GM19043 (cell line): ENCODE measurements around the gene WDR70.
"Not testable (repeated sequence)": the region's sequence is repeated elsewhere in the genome, so short reads cannot be mapped to it uniquely, and the experiment has no call there.

Experiments used
- ATAC-seq: cut with Tn5 transposase; IDR thresholded peaks from one replicate; pipeline ENCODE4 v1.9.1; 2021; ENCODE audit warnings: low read depth; ENCODE audit not compliant: unreplicated experiment

WDR70 gene

DNA sequence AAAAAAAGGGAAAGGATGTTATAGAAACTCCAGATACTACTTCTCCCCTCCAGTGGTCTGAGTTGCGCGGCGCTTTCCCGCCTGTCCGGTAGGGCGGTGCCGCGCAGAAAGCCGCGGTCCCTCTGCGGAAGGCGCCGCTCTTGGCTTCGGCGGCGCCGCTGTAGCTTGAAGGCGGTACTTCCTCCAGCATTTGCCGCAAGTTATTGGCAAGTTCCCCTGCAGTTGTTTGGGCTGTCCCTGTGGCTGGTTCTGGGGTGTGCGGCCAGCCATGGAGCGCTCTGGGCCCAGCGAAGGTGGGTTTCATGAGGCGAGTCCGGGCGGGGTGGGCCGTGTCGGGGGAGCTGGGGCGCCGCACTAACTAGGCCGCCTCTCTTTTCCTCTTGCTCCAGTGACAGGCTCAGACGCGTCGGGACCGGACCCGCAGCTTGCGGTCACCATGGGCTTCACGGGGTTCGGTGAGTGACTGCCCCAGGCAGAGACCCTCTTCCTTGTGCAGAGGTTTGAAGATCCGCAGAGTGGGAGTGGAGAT, at the start of gene WDR70:
Gene WDR70, plus strand, starts transcription at position 219 of the 529 bp plus-strand sequence. Its CDS starts 50 bp downstream, at position 269.
- peak; percentile 99 for ATAC-seq

DNA sequence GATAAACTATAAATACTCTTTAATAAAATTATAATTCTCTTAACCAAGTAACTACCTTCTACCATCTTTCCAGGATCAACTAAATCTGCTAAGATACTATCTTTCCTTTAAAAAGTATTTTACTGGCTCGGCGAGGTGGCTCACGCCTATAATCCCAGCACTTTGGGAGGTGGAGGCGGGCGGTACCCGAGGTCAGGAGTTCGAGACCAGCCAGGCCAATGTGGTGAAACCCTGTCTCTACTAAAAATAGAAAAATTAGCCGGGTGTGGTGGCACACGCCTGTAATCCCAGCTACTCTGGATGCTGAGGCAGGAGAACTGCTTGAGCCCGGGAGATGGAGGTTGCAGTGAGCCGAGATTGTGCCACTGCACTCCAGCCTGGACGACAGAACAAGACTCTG, 44.4 kb upstream of the WDR70 start:
- ATAC-seq: not testable (repeated sequence)

DNA sequence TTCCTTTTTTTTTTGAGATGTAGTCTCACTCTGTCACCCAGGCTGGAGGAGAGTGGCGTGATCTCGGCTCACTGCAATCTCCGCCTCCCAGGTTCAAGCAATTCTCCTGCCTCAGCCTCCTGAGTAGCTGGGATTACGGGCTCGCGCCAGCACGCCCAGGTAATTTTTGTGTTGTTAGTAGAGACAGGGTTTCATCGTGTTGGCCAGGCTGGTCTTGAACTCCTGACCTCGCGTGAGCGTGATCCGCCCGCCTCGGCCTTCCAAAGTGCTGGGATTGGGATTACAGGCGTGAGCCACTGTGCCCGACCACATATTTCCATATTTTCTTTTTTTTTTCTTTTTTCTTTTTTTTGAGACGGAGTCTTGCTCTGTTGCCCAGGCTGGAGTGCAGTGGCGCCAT, 36.4 kb upstream of the WDR70 start:
- not testable (repeated sequence) for ATAC-seq

DNA sequence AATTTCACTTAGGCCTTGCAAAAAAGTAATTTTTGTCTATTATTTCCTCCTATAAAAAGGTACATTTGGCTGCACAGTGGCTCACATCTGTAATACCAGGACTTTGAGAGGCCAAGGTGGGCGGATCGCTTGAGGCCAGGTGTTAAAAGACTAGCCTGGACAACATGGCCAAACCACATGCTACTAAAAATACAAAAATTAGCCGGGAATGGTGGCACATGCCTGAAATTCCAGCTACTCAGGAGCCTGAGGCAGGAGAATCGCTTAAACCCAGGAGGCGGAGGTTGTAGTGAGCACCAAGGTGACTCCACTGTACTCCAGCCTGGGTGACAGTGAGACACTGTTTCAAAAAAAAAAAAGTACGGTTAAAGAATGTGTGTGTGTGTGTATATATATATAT, 24.0 kb upstream of the WDR70 start:
- ATAC-seq: no peak

DNA sequence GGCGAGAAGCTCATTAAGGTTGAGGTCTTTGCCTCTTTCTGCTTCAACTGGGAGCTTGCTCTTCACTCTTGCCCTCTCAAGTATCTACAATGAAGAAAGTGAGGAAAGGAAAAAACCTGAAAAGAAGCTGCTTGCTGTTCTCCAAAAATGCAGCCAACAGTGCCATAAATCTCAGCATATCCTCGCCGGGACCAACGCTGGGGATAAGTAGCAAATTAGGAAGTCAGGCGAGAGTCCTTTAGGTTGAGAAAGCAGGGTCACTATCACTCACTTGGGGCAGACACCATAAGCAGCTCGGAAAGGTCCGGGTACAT, 8.6 kb upstream of the WDR70 start:
- peak; percentile 35 for ATAC-seq

DNA sequence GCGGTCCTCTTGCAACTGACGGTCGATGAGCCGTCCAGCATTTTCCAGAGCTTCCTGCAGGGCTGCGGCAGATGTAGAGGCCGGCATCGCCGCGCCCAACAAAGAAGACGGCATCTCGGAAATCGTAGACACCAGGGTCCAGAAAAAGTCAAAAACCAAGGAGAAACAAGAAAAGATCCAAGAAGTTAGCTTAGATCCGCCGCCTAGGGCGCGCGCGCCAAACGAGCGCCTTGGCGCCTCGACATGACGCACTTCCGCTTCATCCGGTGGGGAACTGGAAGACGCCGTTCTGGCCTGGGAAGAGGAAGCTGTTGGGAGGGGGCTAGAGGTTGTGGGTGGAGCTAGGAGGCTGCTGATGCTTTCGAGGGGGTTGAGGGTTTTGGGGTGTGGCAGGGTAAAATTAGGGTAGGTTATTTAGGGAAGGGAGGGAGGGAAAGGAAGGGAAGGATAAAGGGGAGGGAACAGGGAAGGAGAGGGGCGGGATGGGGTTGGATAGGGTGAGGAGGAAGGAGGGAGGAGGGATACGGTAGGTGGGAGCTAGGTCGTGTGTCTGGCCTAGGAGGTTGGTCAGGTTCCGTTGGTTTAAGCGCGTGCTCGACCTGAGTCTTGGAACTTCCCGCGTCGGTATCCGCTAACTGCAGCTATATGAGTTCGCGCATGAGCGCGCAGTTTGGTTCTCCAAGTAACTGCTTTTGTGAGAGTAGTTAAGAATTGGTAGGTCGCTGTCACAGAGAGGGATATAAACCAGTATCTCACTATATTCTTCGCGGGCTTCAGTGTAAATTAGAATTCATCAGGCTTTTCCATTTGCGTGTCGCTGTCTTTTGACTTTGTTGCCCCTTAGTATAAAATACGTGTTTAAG, 8.0 kb upstream of the WDR70 start, which contains the start of gene NUP155:
Gene NUP155, minus strand, starts transcription at position 243 of the 863 bp plus-strand sequence. Its CDS starts 129 bp downstream, at position 114.
- peak; percentile 95 for ATAC-seq

DNA sequence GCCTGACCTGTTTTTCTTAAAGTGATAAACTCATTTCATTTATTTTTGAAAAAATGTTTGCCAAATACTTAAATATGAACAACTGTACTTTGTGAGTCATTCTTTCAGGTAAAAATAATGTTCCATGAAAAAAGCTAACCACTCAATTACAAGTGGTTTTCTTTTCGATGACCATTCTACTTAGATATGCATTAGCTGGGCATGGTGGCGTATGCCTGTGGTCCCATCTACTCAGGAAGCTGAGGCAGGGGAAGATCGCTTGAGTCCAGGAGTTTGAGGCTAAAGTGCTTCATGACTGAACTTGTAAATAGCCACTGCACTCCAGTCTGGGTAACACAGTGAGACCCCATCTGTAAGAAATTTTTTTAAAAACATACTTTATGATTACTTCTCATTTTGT, 4.0 kb upstream of the WDR70 start:
- ATAC-seq: no peak

DNA sequence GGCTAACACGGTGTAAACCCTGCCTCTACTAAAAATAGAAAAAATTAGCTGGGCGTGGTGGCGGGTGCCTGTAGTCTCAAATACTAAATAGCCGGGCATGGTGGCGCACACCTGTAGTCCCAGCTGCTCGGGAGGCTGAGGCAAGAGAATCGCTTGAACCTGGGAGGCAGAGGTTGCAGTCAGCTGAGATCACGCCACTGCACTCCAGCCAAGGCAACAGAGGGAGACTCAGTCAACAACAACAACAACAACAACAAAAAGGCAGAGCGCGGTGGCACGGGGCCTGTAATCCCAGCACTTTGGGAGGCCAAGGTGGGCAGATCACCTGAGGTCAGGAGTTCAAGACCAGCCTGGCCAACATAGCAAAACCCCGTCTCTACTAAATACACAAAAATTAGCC, 1.1 kb upstream of the WDR70 start:
- not testable (repeated sequence) for ATAC-seq

DNA sequence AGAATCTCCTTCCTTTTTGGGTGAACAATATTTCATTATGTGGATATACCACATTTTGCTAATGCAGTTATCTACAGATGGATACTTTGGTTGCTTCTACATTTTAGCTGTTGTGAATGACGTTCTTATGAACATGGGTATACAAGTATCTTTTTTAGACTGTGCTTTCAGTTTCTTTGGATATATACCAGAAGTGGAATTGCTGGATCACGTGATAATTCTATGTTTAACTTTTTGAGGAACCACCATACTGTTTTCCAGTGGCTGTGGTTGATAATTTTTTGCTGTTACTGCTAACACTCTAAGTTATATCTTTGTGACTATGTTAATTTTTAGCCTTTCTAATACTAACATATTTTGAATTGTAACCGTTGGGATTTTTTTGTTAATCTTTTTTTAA, 12.5 kb downstream of the WDR70 start:
- ATAC-seq: no peak

DNA sequence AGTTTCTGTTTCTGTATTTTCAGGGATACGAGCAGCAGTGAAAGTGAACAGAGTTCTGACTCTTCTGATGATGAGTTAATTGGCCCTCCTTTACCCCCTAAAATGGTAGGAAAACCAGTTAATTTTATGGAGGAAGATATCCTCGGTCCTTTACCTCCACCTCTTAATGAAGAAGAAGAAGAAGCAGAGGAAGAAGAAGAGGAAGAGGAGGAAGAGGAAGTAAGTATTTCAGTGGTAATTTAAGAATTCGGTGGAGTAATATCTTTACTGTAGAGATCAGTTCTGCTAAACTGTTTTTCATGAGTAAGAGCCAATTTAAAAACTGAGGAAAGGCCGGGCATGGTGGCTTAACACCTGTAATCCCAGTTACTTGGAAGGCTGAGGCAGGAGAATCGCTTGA, 17.2 kb downstream of the WDR70 start:
- no peak for ATAC-seq

DNA sequence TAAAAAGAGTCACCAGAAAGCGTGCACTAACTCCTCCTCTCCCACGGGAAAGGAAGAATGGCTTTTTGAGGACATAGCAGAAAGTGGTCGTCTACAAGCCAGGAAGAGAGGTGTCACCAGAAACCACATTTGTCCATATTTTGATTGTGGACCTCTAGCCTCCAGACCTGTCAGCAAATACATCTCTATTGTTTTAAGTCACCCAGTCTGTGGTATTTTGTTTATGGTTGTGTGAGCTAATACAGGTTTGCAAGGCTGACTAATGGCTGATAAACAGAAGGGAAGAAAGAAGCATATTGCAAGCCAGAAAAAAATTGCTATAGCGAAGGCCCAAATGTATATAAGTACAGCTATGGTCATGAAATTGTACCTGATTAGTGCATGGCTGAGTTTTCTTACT, 21.4 kb downstream of the WDR70 start:
- no peak for ATAC-seq

DNA sequence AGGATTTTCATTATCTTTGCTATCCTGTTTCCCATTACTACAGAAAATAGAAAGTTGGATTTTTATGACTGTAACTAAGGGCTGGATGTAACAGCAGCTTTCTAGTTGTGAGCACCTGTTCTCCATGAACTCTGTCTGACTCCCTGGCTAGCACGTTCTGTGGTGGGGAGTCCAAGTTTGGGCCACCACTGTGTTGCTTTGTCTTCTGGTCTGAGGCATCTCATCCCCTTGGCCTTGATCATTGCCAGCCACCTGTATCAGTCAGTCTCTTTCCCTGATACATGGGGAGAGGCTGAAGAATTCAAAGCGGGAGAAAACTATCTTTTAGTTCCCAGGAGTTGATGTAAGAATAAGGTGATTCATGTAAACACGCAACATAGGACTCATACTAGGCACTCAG, 33.4 kb downstream of the WDR70 start:
- no peak for ATAC-seq

DNA sequence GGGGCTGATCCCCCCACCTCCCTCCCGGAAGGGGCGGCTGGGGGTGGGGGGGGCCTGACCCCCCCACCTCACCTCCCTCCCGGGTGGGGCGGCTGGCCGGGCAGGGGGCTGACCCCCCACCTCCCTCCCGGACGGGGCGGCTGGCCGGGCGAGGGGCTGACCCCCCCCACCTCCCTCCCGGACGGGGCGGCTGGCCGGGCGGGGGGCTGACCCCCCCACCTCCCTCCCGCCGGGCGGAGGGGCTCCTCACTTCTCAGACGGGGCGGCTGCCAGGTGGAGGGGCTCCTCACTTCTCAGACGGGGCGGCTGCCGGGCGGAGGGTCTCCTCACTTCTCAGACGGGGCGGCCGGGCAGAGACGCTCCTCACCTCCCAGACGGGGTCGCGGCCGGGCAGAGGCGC, 36.3 kb downstream of the WDR70 start:
- not testable (repeated sequence) for ATAC-seq

DNA sequence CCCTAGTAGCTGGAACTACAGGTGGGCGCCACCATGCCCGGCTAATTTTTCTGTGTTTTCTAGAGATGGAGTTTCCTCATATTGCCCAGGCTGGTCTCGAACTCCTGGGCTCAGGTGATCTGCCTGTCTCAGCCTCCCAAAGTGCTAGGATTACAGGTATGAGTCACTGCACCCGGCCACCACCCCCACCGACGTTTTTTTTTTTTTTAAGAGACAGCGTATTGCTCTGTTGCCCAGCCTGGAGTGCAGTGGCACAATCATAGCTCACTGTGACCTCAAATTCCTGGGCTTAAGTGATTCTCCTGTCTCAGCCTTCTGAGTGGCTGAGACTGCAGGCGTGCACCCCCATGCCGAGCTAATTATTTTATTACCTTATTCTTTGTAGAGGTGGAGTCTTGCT, 38.2 kb downstream of the WDR70 start:
- ATAC-seq: no peak

DNA sequence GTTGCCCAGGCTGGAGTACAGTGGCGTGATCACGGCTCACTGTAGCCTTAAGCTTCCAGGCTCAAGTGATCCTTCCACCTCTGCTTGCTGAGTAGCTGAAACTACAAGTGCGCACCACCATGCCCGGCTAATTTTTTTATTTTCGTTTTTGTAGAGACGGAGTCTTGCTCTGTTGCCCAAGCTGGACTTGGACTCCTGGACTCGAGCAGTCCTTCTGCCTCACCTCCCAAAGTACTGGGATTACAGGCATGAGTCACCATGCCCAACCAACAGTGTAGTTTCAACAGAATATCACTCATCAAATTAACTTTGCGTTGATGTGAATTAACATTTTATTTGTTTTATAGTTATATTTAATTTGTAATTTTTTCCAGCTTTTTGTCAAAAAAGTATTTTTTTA, 45.3 kb downstream of the WDR70 start:
- no peak for ATAC-seq

DNA sequence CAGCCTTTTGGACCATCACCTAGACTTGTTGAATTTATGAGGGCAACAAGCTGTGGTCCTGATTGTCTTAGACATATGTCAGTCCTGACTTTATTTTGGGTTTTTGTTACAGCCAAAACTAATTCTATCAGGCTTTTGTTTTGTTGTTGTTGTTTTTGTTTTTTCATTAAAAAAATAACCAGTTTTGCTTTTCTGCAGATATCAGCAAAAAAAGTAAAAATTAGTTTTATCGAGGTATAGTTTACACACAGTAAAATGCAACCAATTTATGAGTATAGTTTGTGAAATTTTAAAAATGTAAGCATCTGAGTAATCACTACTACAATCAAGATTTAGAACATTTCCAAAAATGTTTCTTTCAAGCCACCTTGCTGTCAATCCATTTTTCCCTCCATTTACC, 48.9 kb downstream of the WDR70 start:
- ATAC-seq: no peak

DNA sequence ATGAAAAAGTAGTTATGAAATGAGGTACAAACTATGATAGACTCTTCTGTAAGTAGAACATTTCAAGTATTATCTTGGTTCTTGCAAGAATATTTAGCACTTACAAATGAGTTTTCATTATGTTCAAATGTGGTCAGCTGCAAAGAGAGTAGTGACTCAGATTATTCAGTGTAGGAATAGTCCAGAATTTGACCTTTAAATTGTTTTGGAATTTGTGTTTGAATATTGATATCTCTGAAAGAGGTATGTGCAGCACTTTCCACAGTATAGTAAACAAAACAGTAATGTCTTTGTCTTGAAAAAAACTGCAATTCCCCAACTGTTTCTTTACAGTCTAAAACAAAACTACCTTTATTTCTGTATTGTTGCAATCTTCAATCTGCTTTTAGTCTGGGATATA, 56.1 kb downstream of the WDR70 start:
- no peak for ATAC-seq

DNA sequence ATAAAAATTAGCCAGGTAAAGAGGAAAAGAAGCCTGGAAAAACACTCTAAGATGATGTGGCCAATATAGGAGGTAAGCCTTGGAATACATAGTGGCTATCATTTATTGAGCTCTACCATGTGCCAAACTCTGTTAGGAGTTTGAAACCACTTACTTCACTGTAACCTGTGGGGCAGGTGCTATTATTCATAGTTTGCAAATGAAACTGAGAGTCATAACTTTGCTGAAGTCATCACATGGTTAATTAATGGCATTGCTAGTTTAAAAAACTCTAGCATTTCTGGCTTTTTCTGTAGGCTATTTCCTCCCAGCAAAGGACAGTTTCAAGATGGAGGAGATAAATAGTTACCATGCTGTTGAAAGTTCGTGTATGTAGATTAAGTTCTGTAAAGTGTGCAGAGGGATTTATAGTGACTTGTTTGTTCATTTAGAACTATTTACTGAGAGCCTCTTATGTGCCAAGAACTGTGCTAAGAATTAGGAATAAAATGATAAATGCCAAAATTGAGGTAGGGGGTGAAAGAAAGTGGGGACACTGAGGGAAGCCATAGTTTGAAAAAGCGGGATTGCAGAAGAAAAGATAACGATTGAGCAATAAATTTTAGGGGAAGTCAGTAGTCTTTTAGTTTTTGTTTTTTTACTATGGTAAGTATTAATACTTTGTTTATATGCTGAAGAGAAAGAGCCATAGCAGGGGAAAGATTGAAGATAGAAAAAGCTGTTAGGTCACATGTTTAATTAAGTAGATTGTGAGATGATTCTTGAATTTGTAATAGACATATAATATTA, 57.2 kb downstream of the WDR70 start:
- peak; percentile 79 for ATAC-seq

DNA sequence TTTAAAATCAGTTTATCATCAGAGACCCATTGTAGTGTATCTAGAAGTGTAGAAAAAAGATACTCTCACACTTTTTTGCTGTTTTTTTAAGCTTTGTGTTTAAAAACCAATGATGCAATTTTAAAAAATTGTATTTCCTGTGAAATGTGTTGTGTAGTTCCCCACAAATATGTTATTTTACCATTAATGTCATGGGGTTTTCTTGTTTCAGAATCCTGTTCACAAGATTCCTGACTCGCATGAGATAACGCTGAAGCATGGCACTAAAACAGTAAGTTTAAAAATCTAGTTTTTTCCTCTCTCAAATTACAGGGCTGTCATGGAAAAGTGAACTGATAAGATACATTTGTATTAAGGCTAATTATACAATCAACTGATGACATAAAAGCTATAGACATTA, 58.6 kb downstream of the WDR70 start:
- no peak for ATAC-seq

DNA sequence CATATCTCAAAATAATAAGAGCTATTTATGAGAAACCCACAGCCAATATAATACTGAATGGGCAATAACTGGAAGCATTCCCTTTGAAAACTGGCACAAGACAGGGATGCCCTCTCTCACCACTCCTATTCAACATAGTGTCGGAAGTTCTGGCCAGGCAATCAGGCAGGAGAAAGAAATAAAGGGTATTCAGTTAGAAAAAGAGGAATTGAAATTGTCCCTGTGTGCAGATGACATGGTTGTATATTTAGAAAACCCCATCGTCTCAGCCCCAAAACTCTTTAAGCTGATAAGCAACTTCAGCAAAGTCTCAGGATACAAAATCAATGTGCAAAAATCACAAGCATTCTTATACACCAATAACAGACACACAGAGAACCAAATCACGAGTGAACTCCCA, 66.7 kb downstream of the WDR70 start:
- ATAC-seq: not testable (repeated sequence)

DNA sequence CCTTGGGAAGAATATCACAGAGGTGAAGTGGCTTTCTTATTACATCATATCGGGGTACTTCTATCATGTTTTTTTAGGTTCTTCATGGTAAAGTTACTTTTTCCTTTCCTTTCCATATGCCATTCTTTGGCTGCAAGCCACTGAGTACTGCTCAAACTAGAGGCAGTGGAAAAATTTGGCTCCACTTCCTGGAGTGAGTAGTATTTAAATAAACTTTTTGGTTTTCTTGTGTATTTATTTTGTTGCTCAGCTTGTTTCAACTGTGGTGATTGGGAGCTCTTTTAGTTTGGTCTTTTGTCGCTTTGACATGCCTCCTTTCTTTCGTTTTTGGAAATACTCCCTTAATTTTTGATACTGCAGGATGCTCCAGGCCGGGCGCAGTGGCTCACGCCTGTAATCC, 69.8 kb downstream of the WDR70 start:
- no peak for ATAC-seq

DNA sequence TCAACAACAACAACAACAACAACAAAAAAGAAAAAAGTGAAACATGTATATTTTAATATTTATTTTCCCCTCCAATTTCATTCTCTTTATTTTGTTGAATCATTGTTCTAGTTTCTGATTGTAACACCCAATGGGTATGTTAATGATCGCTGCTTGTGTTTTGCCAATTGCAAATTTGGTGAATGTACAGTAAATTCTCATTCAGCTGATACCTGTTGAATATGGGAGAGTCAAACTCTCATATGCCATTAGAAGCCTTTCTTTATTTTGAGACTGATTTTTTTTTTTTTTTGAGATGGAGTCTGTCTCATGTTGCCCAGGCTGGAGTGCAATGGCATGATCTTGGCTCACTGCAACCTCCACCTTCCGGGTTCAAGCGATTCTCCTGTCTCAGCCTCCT, 72.9 kb downstream of the WDR70 start:
- ATAC-seq: not testable (repeated sequence)
